ENCODE results near the gene LRMDA. TPM values are rescaled to one million over a fixed set of nuclear protein-coding genes. Genes with fewer than 3 reads are reported as not detected.

The LRMDA gene
- total and polyA plus RNA-seq, 2 of the 8 experiments (the other 6 are each of a cell fraction or from before 2014, with no cell fraction given): 0.86 to 2.8 TPM

DNA sequence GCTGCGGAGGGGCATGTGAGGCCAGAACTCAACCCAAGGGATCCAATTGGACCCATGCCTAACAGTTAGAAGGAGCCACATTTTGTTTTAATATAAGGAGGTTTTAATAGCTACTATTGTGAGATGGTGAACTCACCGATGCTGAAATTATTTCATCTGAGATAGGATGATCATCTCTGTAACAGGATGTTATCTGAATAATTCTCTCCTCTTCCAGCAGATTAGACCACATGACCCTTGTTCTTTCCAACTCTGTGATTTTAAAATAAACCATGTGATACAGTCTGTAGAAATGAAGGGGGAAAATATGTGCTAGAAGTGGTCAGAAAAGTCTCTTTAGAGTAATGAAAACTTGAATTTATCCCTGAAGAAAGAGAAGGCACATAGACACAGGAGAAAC is 385.8 kb downstream of the LRMDA start (continued):
- TF ChIP-seq, protein P1, sequence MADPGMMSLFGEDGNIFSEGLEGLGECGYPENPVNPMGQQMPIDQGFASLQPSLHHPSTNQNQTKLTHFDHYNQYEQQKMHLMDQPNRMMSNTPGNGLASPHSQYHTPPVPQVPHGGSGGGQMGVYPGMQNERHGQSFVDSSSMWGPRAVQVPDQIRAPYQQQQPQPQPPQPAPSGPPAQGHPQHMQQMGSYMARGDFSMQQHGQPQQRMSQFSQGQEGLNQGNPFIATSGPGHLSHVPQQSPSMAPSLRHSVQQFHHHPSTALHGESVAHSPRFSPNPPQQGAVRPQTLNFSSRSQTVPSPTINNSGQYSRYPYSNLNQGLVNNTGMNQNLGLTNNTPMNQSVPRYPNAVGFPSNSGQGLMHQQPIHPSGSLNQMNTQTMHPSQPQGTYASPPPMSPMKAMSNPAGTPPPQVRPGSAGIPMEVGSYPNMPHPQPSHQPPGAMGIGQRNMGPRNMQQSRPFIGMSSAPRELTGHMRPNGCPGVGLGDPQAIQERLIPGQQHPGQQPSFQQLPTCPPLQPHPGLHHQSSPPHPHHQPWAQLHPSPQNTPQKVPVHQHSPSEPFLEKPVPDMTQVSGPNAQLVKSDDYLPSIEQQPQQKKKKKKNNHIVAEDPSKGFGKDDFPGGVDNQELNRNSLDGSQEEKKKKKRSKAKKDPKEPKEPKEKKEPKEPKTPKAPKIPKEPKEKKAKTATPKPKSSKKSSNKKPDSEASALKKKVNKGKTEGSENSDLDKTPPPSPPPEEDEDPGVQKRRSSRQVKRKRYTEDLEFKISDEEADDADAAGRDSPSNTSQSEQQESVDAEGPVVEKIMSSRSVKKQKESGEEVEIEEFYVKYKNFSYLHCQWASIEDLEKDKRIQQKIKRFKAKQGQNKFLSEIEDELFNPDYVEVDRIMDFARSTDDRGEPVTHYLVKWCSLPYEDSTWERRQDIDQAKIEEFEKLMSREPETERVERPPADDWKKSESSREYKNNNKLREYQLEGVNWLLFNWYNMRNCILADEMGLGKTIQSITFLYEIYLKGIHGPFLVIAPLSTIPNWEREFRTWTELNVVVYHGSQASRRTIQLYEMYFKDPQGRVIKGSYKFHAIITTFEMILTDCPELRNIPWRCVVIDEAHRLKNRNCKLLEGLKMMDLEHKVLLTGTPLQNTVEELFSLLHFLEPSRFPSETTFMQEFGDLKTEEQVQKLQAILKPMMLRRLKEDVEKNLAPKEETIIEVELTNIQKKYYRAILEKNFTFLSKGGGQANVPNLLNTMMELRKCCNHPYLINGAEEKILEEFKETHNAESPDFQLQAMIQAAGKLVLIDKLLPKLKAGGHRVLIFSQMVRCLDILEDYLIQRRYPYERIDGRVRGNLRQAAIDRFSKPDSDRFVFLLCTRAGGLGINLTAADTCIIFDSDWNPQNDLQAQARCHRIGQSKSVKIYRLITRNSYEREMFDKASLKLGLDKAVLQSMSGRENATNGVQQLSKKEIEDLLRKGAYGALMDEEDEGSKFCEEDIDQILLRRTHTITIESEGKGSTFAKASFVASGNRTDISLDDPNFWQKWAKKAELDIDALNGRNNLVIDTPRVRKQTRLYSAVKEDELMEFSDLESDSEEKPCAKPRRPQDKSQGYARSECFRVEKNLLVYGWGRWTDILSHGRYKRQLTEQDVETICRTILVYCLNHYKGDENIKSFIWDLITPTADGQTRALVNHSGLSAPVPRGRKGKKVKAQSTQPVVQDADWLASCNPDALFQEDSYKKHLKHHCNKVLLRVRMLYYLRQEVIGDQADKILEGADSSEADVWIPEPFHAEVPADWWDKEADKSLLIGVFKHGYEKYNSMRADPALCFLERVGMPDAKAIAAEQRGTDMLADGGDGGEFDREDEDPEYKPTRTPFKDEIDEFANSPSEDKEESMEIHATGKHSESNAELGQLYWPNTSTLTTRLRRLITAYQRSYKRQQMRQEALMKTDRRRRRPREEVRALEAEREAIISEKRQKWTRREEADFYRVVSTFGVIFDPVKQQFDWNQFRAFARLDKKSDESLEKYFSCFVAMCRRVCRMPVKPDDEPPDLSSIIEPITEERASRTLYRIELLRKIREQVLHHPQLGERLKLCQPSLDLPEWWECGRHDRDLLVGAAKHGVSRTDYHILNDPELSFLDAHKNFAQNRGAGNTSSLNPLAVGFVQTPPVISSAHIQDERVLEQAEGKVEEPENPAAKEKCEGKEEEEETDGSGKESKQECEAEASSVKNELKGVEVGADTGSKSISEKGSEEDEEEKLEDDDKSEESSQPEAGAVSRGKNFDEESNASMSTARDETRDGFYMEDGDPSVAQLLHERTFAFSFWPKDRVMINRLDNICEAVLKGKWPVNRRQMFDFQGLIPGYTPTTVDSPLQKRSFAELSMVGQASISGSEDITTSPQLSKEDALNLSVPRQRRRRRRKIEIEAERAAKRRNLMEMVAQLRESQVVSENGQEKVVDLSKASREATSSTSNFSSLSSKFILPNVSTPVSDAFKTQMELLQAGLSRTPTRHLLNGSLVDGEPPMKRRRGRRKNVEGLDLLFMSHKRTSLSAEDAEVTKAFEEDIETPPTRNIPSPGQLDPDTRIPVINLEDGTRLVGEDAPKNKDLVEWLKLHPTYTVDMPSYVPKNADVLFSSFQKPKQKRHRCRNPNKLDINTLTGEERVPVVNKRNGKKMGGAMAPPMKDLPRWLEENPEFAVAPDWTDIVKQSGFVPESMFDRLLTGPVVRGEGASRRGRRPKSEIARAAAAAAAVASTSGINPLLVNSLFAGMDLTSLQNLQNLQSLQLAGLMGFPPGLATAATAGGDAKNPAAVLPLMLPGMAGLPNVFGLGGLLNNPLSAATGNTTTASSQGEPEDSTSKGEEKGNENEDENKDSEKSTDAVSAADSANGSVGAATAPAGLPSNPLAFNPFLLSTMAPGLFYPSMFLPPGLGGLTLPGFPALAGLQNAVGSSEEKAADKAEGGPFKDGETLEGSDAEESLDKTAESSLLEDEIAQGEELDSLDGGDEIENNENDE (IDR thresholded peaks at IDR 0.05; ENCODE audit: insufficient replicate concordance, low read length): no peak
- TF ChIP-seq EZH2 (IDR thresholded peaks at IDR 0.05; ENCODE audit: low read depth, low read length, severe bottlenecking) (no peak), RFX5 (IDR thresholded peaks at IDR 0.05; ENCODE audit: borderline replicate concordance, low read depth, low read length) (no peak)
